ENCODE data around the gene ATG16L1. TPM values are rescaled to one million over a fixed set of nuclear protein-coding genes. Genes with fewer than 3 reads are reported as not detected.

ATG16L1 gene
- total and polyA plus RNA-seq, 8 donors, result 7.6 to 71.9 (median 10.9) TPM

GRCh38 chr2:233338046-233338445 lies 86.6 kb downstream of the ATG16L1 start:
- Histone ChIP-seq H3K36me3 (no peaks in the 10 kb centered on the region), H3K4me3 (no peak overlapping the region), H3K27ac (no peak overlapping the region), H3K27me3 (no peaks in the 10 kb centered on the region), H3K4me1 (peaks cover 0 to 24% (median 5%) of the 10 kb centered on the region in 4 donors), H3K9me3 (no peaks in the 10 kb centered on the region)
- 76 to 89% (median 83%) methylated on average over 5 of the region's 5 CpGs for WGBS, 5 donors
- no peak for DNase-seq
- intact Hi-C loops (cut with DNase I; ENCODE audit: low total_unique reads), result no loop called here
- TF ChIP-seq CTCF (IDR thresholded peaks at IDR 0.05) (no peak), POLR2AphosphoS5 (IDR thresholded peaks at IDR 0.05) (no peak), EP300 (IDR thresholded peaks at IDR 0.05) (no peak), POLR2A (IDR thresholded peaks at IDR 0.05) (no peak)

- intact Hi-C loops (cut with DNase I; ENCODE audit: low total_unique reads), result no loop called here
- Histone ChIP-seq H3K36me3 (no peaks in the 10 kb centered on the region), H3K4me1 (peaks cover 0 to 15% (median 5%) of the 10 kb centered on the region in 4 donors), H3K27ac (no peak overlapping the region), H3K27me3 (no peaks in the 10 kb centered on the region), H3K9me3 (no peaks in the 10 kb centered on the region), H3K4me3 (no peak overlapping the region)
- no peak for DNase-seq
- TF ChIP-seq CTCF (IDR thresholded peaks at IDR 0.05) (no peak), POLR2AphosphoS5 (IDR thresholded peaks at IDR 0.05) (no peak), POLR2A (IDR thresholded peaks at IDR 0.05) (no peak)
- WGBS, 5 donors, result 72 to 85% (median 79%) methylated on average over 3 of the region's 3 CpGs
Measured at GRCh38 chr2:233338812-233339368, 87.4 kb downstream of the ATG16L1 start.

- Histone ChIP-seq H3K4me3 (no peak overlapping the region), H3K9me3 (no peaks in the 10 kb centered on the region), H3K27me3 (no peaks in the 10 kb centered on the region), H3K4me1 (peaks cover 0 to 15% (median 5%) of the 10 kb centered on the region in 4 donors), H3K36me3 (no peaks in the 10 kb centered on the region), H3K27ac (no peak overlapping the region)
- WGBS, 5 donors, result 31 to 48% (median 39%) methylated on average over 3 of the region's 3 CpGs
- TF ChIP-seq POLR2A (IDR thresholded peaks at IDR 0.05), result no peak
- no peak for TF ChIP-seq EP300 (IDR thresholded peaks at IDR 0.05)
- no peak for TF ChIP-seq POLR2AphosphoS5 (IDR thresholded peaks at IDR 0.05)
- no peak for DNase-seq
- intact Hi-C loops (cut with DNase I; ENCODE audit: low total_unique reads), result no loop called here
Measured at GRCh38 chr2:233339427-233339826, 88.0 kb downstream of the ATG16L1 start.

- no peaks in the 10 kb centered on the region for H3K9me3 ChIP-seq
- TF ChIP-seq POLR2AphosphoS5 (IDR thresholded peaks at IDR 0.05), result no peak
- no peak for TF ChIP-seq POLR2A (IDR thresholded peaks at IDR 0.05)
- no peak for TF ChIP-seq CTCF (IDR thresholded peaks at IDR 0.05)
- TF ChIP-seq EP300 (IDR thresholded peaks at IDR 0.05), result no peak
- whole genome bisulfite sequencing, 5 donors, result 95 to 99% (median 97%) methylated on average over 3 of the region's 3 CpGs
- H3K27me3 ChIP-seq, result no peaks in the 10 kb centered on the region
- H3K27ac ChIP-seq, result no peak overlapping the region
- H3K4me1 ChIP-seq, result peaks cover 0 to 15% (median 5%) of the 10 kb centered on the region in 4 donors
- H3K4me3 ChIP-seq, result no peak overlapping the region
- intact Hi-C loops (cut with DNase I; ENCODE audit: low total_unique reads), result no loop called here
- H3K36me3 ChIP-seq, result no peaks in the 10 kb centered on the region
- no peak for DNase-seq
Measured at GRCh38 chr2:233341296-233341695, 89.8 kb downstream of the ATG16L1 start.

GRCh38 chr2:233342301-233342700 lies 90.8 kb downstream of the ATG16L1 start:
- intact Hi-C loops (cut with DNase I; ENCODE audit: low total_unique reads), result no loop called here
- H3K27ac ChIP-seq, result no peak overlapping the region
- no peaks in the 10 kb centered on the region for H3K36me3 ChIP-seq
- no peaks in the 10 kb centered on the region for H3K27me3 ChIP-seq
- H3K9me3 ChIP-seq, result no peaks in the 10 kb centered on the region
- TF ChIP-seq CTCF (IDR thresholded peaks at IDR 0.05), result no peak
- TF ChIP-seq EP300 (IDR thresholded peaks at IDR 0.05), result no peak
- no peak for TF ChIP-seq POLR2A (IDR thresholded peaks at IDR 0.05)
- TF ChIP-seq POLR2AphosphoS5 (IDR thresholded peaks at IDR 0.05), result no peak
- DNase-seq, result no peak
- 85 to 92% (median 87%) methylated on average over 5 of the region's 5 CpGs for WGBS, 5 donors
- H3K4me1 ChIP-seq, result peaks cover 0 to 15% (median 5%) of the 10 kb centered on the region in 4 donors
- no peak overlapping the region for H3K4me3 ChIP-seq
